NCI-H510A (cell line): ENCODE measurements around the gene TNNI2.

Source experiments
- DNase-seq: peaks from one replicate; lab custom pipeline; 2025; lab: John Stamatoyannopoulos, UW

The TNNI2 gene

GRCh38 chr11:1821562-1821961, 17.2 kb upstream of the TNNI2 start:
- DNase-seq, result no peak

GRCh38 chr11:1822648-1823375, 16.0 kb upstream of the TNNI2 start:
- no peak for DNase-seq

DNA sequence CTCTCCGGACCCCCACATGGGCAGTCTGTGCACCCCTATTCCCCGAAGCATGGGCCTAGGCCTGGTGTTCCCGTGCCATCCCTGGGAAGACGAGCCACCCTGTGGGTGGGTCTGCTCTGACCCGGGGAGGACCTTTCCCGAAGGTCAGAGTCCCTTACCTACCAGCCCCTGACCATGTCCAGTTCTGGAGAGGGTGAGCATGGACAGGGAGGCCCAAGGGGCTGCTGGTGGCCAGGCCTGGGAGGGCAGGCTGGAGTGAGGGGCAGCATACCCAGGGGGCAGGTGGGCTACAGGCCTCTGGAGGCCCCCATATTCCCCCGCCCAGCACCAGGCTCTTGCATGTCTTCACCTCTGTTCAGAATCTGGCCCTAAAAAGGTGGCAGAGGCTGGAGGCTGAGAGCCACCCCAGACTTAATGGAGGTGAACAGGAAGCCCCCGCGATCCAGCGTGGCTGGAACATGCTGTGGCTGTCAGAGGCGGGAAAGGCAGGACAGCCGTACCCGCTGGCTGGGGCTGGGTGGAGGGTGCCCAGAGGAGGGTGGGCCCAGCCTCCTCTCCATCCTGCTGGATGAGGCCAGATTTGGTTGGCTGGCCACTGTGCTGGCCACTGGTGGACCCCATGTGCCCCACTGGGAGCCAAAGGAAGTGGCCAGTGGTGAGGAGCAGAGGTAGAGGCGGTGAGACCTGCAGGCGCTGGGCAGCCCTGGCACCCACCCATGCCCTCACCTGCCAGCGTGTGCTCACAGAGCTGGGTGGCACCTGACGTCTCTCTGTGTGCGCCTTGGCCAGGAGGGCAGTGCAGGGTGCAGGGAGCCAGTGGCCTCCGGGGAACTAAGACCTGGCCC, 15.2 kb upstream of the TNNI2 start:
- no peak for DNase-seq

DNA sequence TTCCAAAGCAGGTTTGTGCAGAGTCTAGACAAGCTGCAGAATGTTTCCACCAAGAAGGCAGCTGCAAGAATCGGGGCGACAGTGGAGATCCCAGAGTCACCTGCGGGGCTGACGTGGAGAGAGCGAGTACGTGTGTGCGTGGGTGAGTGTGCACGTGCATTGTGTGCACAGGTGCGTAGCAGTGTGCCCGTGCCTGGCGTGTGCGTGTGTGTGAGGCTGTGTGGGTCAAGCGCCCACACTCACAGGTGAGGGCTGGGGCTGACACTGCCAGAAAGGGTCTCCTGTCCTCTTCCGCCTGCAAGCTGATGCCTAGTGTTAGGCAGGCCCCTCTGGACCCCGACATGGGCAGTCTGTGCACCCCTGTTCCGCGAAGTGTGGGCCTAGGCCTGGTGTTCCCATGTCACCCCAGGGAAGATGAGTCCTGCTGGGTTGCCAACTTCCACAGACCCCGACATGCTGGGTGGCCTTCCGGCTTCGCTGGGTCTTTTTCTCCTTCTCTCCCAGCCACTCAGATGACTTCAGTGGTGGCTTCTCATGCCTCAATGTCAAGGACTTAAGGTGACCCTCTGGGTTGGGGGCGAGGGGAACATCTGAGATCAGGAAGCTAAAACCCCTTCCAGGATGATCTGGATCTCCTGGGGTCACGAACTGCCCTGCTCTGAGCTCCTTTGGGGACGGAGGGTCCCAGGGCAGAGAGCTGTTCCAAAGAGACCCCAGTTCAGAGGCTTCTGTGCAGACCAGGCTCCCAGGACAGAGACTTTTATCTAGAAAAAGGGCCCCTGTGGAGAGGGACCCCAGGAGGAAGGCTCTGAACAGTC, 14.4 kb upstream of the TNNI2 start:
- DNase-seq, result no peak

DNA sequence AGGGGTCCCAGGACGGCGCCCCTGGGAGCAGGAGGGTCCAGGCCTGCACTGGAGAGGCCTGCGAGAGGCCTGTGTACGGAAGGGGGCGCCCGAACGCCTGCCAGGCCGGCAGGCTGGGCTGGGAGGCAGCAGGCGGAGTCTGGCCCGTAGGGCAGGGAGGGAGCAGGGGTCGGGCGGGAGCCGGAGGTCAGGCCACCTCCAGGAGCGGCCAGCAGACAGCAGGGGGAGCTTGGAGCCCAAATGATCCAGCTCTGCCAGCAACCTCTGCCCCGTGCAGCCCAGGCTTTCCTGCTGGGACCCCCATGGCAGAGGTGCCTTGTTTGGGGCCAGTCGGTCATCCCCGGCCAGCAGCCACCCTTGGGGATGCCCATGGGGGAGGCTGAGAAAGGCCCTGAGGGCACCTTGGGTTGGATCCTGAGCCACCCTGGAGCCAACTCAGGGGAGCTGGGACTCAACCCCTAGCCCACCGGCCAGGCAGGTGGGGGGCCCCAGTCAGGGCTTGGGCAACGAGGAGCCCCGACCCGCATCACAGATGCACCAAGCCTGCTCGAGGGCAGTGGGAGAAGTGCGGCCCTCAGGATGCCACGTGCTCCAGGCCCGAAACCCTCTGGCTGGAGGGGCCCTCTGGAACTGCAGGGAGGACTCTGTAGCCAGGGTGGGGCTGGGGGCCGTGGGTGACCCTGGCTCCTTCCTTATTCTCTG, 13.6 kb upstream of the TNNI2 start:
- DNase-seq, result no peak

GRCh38 chr11:1825785-1826451, 12.9 kb upstream of the TNNI2 start:
- no peak for DNase-seq

DNA sequence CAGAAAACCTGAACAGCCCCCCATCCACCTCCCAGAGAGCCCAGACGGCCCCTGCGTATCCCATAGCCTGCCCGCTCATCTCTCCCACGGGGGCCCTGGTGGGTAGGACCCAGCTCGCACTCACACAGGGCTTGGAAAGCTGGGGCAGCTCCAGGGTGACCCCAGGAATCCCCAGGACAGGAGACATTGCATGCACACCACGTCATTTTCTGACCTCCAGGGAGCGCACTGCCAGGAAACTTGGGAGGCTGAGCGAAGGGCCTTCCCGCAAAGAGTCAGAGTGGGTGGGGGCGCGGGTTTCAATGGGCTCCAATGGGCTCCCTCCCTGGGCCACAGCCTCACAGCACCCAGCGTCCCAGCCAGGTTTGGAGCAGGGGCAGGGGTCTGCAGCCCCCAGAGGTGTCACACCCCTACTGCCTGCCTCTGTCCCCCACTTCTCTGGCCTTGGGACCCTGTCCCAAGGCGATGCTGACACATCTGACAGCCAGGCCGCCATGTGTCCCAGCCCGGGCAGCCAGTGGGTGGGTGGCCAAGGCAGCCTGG, 12.2 kb upstream of the TNNI2 start:
- no peak for DNase-seq

DNA sequence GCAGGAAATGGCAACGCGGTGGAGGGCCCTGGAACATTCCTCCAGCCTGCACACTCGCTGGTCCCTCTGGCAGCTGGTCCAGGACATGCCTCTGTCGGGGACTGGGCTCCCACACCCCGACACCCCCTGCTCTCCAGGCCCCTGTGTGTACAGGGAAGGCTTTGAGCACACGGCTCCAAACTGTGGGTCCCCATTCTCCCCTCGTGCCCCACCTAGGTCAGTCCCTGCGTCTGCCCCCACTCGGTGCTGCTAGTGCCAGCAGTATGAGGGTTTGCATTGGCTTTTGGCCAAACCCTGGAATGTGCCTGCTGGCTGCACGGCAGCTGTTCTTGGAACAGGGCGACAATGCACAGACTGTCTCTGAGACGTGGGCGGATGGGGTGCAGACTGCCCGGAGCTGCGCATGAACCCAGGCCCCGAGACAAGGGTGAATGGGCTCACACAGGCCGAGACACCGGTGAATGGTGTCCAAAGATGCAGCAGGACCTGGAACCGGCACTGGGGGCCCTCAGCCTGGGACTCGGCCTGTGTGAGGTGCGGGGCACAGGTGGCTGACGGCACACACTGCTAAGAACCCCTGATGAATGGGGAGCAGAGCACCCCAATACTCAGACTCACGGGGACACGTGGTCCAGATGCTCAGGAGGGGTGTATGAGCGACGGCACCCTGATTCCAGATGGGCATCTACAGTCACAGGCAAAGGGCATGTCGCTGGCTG, 11.5 kb upstream of the TNNI2 start:
- no peak for DNase-seq

DNA sequence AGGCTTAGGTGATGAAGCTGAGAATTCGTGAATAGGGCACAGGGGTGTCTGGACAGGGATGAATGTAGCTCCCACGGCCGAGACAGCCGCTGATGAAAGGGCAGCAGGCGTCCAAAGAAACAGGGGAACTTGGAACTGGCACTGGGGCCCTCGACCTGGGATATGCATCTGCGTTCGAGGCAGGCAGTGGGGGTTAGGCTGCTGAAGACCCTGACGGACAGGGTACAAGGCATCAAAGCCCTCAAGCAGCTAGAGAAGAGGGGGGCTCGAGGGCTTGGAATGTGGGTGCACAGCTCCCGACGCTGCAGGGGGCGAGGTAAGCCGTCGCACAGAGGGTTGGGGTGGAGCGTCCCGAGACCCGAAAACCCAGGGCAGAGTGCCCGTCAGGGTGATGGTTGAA, 10.8 kb upstream of the TNNI2 start:
- no peak for DNase-seq

GRCh38 chr11:1828542-1828941, 10.2 kb upstream of the TNNI2 start:
- no peak for DNase-seq

GRCh38 chr11:1829039-1829820, 9.6 kb upstream of the TNNI2 start:
- no peak for DNase-seq

DNA sequence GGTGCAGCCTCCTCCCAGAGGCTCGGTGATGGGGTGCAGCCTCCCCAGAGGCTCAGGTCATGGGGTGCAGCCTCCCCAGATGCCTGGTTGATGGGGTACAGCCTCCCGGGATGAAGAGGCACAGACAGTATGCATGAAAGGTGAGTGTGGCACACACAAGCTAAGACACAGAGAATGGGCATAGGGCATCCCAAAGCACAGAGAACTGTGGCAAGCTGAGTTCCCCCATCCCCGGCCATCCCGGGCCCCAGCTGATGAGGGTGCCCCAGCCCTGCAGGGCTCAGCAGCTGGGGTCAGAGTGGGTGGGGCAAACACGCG, 8.8 kb upstream of the TNNI2 start:
- no peak for DNase-seq

- no peak for DNase-seq
Observed at GRCh38 chr11:1830322-1831223, 8.2 kb upstream of the TNNI2 start.

DNA sequence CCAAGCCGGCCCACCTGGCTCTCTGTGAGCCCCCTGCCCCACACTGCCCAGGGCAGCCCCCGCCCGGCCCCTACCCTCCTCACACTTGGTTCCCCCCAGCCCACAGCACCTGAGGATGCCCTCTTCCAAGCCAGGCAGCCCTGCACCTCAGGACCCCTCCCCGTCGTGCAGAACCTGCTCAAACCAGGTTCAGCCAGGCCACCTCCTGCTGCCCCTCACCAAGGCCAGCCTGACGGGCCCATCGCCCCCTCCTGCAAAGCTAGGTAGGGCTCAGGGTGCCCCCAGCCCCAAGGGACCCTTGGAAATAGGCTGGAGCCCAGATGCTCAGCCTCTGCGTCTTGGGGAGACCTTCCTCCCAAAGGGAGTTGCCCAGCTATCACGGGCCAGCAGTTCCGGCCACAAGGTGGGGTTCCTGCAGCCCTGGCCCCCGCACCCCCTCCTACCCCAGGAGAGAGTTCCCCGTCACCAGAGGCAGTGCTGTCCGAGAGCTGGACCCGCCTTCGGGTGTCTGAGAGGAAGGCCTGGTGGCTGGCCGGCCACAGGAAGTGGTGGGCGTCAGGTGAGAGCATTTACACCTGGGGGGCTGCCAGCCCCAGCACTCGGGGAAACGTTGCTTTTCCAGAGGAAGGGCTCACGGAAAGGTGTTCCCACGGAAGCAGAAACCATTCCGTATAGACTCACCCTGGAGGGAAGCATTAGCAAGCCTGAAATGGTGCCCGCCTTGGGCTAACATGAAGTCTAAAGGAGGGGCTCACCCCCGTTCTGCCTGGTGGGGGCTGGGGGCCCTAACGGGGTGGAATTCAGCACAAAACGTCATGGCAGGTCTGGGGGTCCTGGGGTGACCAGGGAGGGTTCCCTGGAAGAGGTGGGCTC, 7.2 kb upstream of the TNNI2 start:
- no peak for DNase-seq

GRCh38 chr11:1832211-1832919, 6.4 kb upstream of the TNNI2 start:
- no peak for DNase-seq

GRCh38 chr11:1832920-1833295, 5.9 kb upstream of the TNNI2 start:
- DNase-seq, result no peak

DNA sequence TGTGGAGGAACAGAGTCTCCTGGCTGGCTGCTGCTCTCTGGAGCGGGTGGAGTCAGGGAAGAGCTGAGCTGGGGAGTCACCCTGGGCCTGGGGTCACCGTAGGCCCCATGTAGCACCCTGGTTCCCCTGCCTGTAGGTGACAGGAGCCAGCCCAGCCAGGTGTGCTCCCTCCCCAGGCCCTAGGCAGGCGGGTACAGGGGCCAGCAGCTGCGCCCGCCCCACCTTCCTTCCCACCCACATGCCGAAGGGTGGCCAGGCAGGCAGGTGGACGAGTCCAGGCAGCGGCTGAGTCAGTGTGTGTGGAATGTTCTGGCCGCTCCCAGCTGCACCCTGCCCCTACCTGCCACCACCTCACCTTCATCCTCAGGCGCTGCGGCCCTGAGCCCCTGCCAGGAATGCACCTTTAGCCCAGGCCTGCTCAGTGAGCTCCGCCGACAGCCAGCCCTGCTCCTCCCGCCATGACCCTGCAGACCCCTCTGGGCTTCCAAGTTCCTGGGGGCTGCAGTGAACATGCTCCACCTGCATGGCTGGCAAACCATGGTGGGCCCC, 4.6 kb upstream of the TNNI2 start:
- DNase-seq, result no peak
